Stomach (tissue), 9 donors: Measurements from ENCODE around the gene FAM120B. TPM values are rescaled to one million over a fixed set of nuclear protein-coding genes. Genes with fewer than 3 reads are reported as not detected.

Experiments
- DNase-seq, 2 donors: peaks; one replicate each; pipeline versions ENCODE4 v3.0.0 to v3.0.0-alpha.2; 2013 to 2019
- H3K27ac ChIP-seq, 5 donors: fragments of 200-600 bp in 4 of 5; sonication (generic) in 4 of 5; one replicate each; pipeline ENCODE4 v1.5.1; 2013 to 2019; ENCODE audit warnings: mild to moderate bottlenecking in 1 of 5, moderate library complexity in 1 of 5
- H3K27me3 ChIP-seq, 3 donors: fragments of 200-600 bp; sonication (generic); one replicate each; pipeline ENCODE4 v1.5.1; 2017 to 2019; ENCODE audit warnings: mixed run types in 1 of 3
- H3K36me3 ChIP-seq, 4 donors: fragments of 200-600 bp; sonication (generic); 1 replicate in 3 of 4; 2 replicates in 1 of 4; pipeline ENCODE4 v1.5.1; 2016 to 2019
- H3K4me1 ChIP-seq, 4 donors: fragments of 200-600 bp; sonication (generic); one replicate each; pipeline ENCODE4 v1.5.1; 2016 to 2019
- H3K4me3 ChIP-seq, 4 donors: fragments of 200-600 bp; sonication (generic) in 3 of 4; one replicate each; pipeline ENCODE4 v1.5.1; 2016 to 2019; ENCODE audit warnings: mild to moderate bottlenecking in 1 of 4
- H3K9me3 ChIP-seq, 4 donors: fragments of 200-600 bp; sonication (generic); one replicate each; pipeline ENCODE4 v1.5.1; 2016 to 2019
- CTCF ChIP-seq, 7 experiments: fragments of 450-650 bp in 4 of 7; fragments of 200-600 bp in 3 of 7; sonication (generic) in 3 of 7; IDR thresholded peaks; one replicate each; pipeline ENCODE4 v1.5.1; 2016 to 2019; ENCODE audit warnings: antibody characterized with exemption in 7 of 7, control low read depth in 2 of 7, mild to moderate bottlenecking in 1 of 7
- EP300 ChIP-seq: sonication (generic); formaldehyde crosslinking; IDR thresholded peaks from one replicate; pipeline ENCODE4 v1.6.1; 2017; ENCODE audit warnings: antibody characterized with exemption
- POLR2A ChIP-seq, 4 donors: fragments of 450-650 bp; IDR thresholded peaks; one replicate each; pipeline ENCODE4 v1.6.1; 2016; ENCODE audit warnings: antibody characterized with exemption in 4 of 4, control low read depth in 2 of 4, mild to moderate bottlenecking in 1 of 4, moderate library complexity in 1 of 4
- POLR2AphosphoS5 ChIP-seq, 3 donors: sonication (generic); formaldehyde crosslinking; IDR thresholded peaks; one replicate each; pipeline ENCODE4 v1.6.1; 2016; ENCODE audit warnings: antibody characterized with exemption in 3 of 3
- WGBS, 5 donors: extraction: QIAGEN DNeasy Blood & Tissue Kit in 3 of 5; methylation state at CpG; one replicate each; pipeline versions ENCODE4 v1.1.5 to v1.1.7; 2013 to 2018; 5-methylcytosine and 5-hydroxymethylcytosine counted together
- intact Hi-C: fragments of 100-400 bp; cut with DNase I; formaldehyde crosslinking; loops from one replicate; pipeline ENCODE4 v1.15.1; 2023; ENCODE audit warnings: low total_unique reads
- polyA plus RNA-seq, 3 donors: library from polyadenylated mRNA; stranded (reverse); fragments of 200-250 nt; gene quantifications; one replicate each; pipeline ENCODE4 v1.2.3, GENCODE V29; 2013
- total RNA-seq, 5 donors: library from RNA; depleted of rRNA; stranded (reverse); fragments of >200 nt; gene quantifications; one replicate each; pipeline versions ENCODE4 v1.1.0 to v1.2.3, GENCODE V29; 2014 to 2016
- donor health status: healthy with polysubstance abuse.
- donor health status: Bipolar disorder and iron deficiency.
- donor health status: healthy.

Gene FAM120B
- total and polyA plus RNA-seq, 8 donors, result 6.4 to 66.5 (median 27.3) TPM

- DNase-seq, result no peak
- Histone ChIP-seq H3K27ac (no peak overlapping the region), H3K27me3 (no peaks in the 10 kb centered on the region), H3K4me3 (no peak overlapping the region), H3K4me1 (peaks cover 5 to 35% (median 16%) of the 10 kb centered on the region in 4 donors), H3K36me3 (peaks cover 10 to 94% (median 88%) of the 10 kb centered on the region in 4 donors), H3K9me3 (no peaks in the 10 kb centered on the region)
- intact Hi-C loops, result no loop called here
- TF ChIP-seq CTCF (IDR thresholded peaks at IDR 0.05) (no peak), EP300 (no peak), POLR2AphosphoS5 (IDR thresholded peaks at IDR 0.05) (no peak), POLR2A (IDR thresholded peaks at IDR 0.05) (no peak)
- 94 to 100% (median 96%) methylated on average over 1 of the region's 1 CpG for WGBS, 5 donors
Measured at GRCh38 chr6:170362121-170362520, 55.6 kb downstream of the FAM120B start.

GRCh38 chr6:170363255-170363654, 56.7 kb downstream of the FAM120B start:
- no peaks in the 10 kb centered on the region for H3K9me3 ChIP-seq
- intact Hi-C loops, result no loop called here
- peaks cover 5 to 32% (median 12%) of the 10 kb centered on the region in 4 donors for H3K4me1 ChIP-seq
- 93 to 97% (median 95%) methylated on average over 5 of the region's 5 CpGs for WGBS, 5 donors
- no peaks in the 10 kb centered on the region for H3K27me3 ChIP-seq
- peaks cover 10 to 94% (median 88%) of the 10 kb centered on the region in 4 donors for H3K36me3 ChIP-seq
- no peak overlapping the region for H3K4me3 ChIP-seq
- TF ChIP-seq EP300 (no peak), POLR2AphosphoS5 (IDR thresholded peaks at IDR 0.05) (no peak), CTCF (IDR thresholded peaks at IDR 0.05) (no peak), POLR2A (IDR thresholded peaks at IDR 0.05) (no peak)
- H3K27ac ChIP-seq, result no peak overlapping the region
- DNase-seq, result no peak

GRCh38 chr6:170365121-170365520, 58.6 kb downstream of the FAM120B start:
- Histone ChIP-seq H3K36me3 (peaks cover 3 to 89% (median 85%) of the 10 kb centered on the region in 4 donors), H3K9me3 (no peaks in the 10 kb centered on the region), H3K4me3 (no peak overlapping the region), H3K27me3 (no peaks in the 10 kb centered on the region), H3K4me1 (peaks cover 0 to 31% (median 7%) of the 10 kb centered on the region in 4 donors), H3K27ac (no peak overlapping the region)
- intact Hi-C loops, result no loop called here
- WGBS, 5 donors, result 92 to 96% (median 96%) methylated on average over 4 of the region's 4 CpGs
- DNase-seq, result no peak
- TF ChIP-seq CTCF (IDR thresholded peaks at IDR 0.05) (no peak), POLR2AphosphoS5 (IDR thresholded peaks at IDR 0.05) (no peak), EP300 (no peak), POLR2A (IDR thresholded peaks at IDR 0.05) (no peak)

GRCh38 chr6:170365593-170365992, 59.0 kb downstream of the FAM120B start:
- TF ChIP-seq CTCF (IDR thresholded peaks at IDR 0.05) (no peak), POLR2AphosphoS5 (IDR thresholded peaks at IDR 0.05) (no peak), EP300 (no peak)
- H3K27ac ChIP-seq, result no peak overlapping the region
- peak in 1 of 2 donors; percentile 74 for DNase-seq
- H3K4me3 ChIP-seq, result no peak overlapping the region
- 46 to 73% (median 69%) methylated on average over 6 to 7 of the region's 7 CpGs for WGBS, 5 donors
- no peaks in the 10 kb centered on the region for H3K9me3 ChIP-seq
- no peaks in the 10 kb centered on the region for H3K27me3 ChIP-seq
- intact Hi-C loops, result no loop called here
- peaks cover 0 to 27% (median 2%) of the 10 kb centered on the region in 4 donors for H3K4me1 ChIP-seq
- H3K36me3 ChIP-seq, result peaks cover 3 to 89% (median 84%) of the 10 kb centered on the region in 4 donors
